NB4 (cell line): Measurements from ENCODE around the gene MBD5.

Experiments
- DNase-seq: peaks from one replicate; pipeline ENCODE4 v3.0.0; 2010; ENCODE audit warnings: low read depth
- H3K4me3 ChIP-seq: one replicate; pipeline ENCODE4 v1.5.1; 2011; ENCODE audit warnings: mild to moderate bottlenecking, low read depth, low read length, moderate library complexity
- MYC ChIP-seq: IDR thresholded peaks from 2 replicates; pipeline ENCODE4 v1.6.1; 2011; ENCODE audit warnings: low read depth, low read length
- POLR2A ChIP-seq: IDR thresholded peaks from 2 replicates; pipeline ENCODE4 v1.6.1; 2011; ENCODE audit warnings: mild to moderate bottlenecking; ENCODE audit not compliant: insufficient read length; ENCODE audit errors: extremely low read depth
- TF ChIP-seq, protein P1 (sequence below): IDR thresholded peaks from one replicate; pipeline ENCODE4 v1.5.1; 2012; ENCODE audit warnings: low read depth, low read length
- TF ChIP-seq, protein P2 (sequence below): IDR thresholded peaks from 2 replicates; pipeline ENCODE4 v1.6.1; 2011; ENCODE audit warnings: low read depth, low read length

Gene MBD5

DNA sequence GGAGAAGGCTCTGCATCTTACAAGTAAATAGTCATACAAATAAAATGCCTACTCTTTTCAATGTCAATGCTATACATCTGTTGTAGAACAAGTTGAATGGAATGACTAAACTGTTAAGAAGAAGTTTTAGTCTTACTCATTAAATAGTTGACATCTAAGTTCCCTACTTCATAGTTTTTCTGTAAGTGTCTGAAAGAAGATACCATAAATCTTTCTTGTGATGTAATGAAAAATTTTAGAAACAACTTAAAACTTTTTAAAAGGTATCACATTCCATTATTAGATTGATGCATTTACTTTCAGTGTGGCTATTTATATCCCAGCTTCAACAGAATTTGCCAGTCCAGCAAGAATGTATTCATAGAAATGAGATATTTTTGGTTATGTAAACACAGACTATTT, 438.5 kb downstream of the MBD5 start:
- no peak overlapping the region for H3K4me3 ChIP-seq
- no peak for TF ChIP-seq POLR2A
- TF ChIP-seq, protein P1, sequence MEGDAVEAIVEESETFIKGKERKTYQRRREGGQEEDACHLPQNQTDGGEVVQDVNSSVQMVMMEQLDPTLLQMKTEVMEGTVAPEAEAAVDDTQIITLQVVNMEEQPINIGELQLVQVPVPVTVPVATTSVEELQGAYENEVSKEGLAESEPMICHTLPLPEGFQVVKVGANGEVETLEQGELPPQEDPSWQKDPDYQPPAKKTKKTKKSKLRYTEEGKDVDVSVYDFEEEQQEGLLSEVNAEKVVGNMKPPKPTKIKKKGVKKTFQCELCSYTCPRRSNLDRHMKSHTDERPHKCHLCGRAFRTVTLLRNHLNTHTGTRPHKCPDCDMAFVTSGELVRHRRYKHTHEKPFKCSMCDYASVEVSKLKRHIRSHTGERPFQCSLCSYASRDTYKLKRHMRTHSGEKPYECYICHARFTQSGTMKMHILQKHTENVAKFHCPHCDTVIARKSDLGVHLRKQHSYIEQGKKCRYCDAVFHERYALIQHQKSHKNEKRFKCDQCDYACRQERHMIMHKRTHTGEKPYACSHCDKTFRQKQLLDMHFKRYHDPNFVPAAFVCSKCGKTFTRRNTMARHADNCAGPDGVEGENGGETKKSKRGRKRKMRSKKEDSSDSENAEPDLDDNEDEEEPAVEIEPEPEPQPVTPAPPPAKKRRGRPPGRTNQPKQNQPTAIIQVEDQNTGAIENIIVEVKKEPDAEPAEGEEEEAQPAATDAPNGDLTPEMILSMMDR = no peak
- TF ChIP-seq, protein P2, sequence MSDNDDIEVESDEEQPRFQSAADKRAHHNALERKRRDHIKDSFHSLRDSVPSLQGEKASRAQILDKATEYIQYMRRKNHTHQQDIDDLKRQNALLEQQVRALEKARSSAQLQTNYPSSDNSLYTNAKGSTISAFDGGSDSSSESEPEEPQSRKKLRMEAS = no peak
- TF ChIP-seq MYC = no peak
- no peak for DNase-seq

DNA sequence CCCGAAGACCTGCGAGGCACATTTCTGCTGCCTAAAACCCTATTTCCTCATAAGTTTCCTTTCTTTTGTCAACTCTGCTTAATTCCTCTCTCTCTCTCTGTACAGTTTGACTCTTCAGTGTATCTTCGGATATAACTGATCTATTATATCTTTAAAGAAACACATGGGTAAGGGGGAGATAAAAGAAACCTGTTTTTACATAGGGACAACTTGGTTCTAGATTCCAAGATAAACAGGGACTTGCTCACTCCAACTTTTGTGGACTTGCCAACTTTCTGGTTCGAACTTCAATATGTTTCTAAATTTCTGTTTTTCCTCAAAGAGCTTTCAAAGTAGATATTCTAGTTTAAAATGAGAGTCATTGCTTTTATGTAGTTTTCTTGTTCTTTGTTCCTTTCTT, 441.0 kb downstream of the MBD5 start:
- no peak for TF ChIP-seq MYC
- TF ChIP-seq, protein P1 = no peak
- TF ChIP-seq POLR2A = no peak
- TF ChIP-seq, protein P2 = no peak
- no peak for DNase-seq
- H3K4me3 ChIP-seq = no peak overlapping the region

DNA sequence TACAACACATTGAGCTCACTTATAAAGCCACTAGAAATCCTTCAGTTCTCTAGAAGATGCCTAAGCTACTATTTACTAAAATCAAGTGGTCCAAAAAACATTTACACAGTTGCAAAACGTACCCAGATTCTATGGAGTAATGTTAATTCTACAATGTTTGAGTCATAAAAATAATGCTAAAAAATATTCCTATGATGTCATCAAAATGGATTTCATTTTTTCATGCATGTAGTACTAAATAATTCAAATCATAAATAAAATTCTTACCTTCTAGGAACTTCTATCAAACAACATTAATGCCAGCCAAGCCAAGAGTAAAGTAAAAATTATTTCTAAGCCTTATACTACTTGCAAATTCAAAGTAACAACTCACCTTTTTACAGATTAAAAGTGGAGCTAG, 454.7 kb downstream of the MBD5 start:
- TF ChIP-seq, protein P2 = no peak
- TF ChIP-seq POLR2A = no peak
- TF ChIP-seq, protein P1 = no peak
- TF ChIP-seq MYC = no peak
- H3K4me3 ChIP-seq = no peak overlapping the region
- DNase-seq = no peak

DNA sequence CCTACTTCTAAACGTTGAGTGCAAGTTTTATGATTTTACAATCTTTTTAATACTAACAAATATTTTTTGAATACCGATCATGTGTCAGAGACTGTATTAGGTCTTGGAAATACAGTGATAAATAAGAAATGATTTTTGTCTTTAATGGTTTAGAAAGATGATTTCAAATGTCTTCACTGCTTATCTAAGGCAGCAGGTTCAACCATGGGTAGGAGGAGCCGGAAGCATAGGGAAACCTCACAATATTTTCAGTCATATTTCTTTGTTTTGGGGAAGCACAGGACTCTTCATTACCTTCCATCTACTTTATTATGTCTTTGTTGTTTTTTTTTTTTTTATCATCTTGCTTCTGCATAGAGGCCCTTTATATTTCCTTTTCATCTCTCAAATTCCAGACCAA, 458.5 kb downstream of the MBD5 start:
- DNase-seq = no peak
- no peak overlapping the region for H3K4me3 ChIP-seq
- no peak for TF ChIP-seq MYC
- TF ChIP-seq, protein P2 = no peak
- TF ChIP-seq, protein P1 = no peak
- TF ChIP-seq POLR2A = no peak

DNA sequence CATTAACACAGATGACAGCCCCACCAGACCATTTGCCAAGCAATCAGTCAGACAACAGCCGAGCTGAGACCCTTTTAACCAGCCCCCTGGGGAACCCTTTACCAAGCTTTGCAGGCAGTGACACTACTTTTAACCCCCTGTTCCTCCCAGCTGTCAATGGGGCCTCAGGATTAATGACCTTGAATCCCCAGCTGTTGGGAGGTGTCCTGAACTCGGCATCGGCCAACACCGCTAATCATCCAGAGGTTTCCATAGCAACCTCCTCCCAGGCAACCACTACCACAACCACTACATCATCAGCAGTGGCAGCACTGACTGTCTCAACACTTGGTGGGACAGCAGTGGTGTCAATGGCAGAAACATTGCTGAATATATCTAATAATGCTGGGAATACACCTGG, 462.8 kb downstream of the MBD5 start:
- DNase-seq = no peak
- TF ChIP-seq MYC (no peak), POLR2A (no peak)
- TF ChIP-seq, protein P1 = no peak
- TF ChIP-seq, protein P2 = no peak
- no peak overlapping the region for H3K4me3 ChIP-seq

DNA sequence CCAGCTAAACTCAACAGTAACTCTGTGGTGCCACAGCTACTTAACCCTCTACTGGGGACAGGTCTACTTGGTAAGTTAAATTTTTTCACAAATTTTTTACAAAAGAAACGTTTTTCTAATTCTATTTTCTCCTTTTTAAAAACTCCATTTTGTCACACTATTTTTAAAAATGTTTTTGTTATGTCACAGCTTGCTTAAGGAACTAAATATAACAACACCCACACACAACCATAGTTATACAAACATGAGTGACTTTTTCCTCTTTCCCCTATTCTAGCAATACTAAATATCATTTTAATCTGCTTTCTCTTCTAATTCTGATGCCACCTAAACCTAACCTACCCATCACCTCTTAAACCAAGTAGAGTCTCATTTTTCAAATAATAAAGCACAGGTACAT, 463.2 kb downstream of the MBD5 start:
- TF ChIP-seq, protein P2 = no peak
- no peak for TF ChIP-seq POLR2A
- TF ChIP-seq, protein P1 = no peak
- no peak for TF ChIP-seq MYC
- DNase-seq = no peak
- H3K4me3 ChIP-seq = no peak overlapping the region
